ENCODE data around the gene OPN1SW. TPM values are rescaled to one million over a fixed set of nuclear protein-coding genes. Genes with fewer than 3 reads are reported as not detected.

Gene OPN1SW
- total RNA-seq, 2 donors from 2014 or later = not detected

- peak; percentile 97 for DNase-seq
Measured at GRCh38 chr7:128739048-128739962, 36.3 kb downstream of the OPN1SW start, which contains the start of gene CALU. TSS of gene CALU (plus strand) at chr7:128739359. CDS start at chr7:128748584, 9,225 bp downstream.

GRCh38 chr7:128738570-128739047, 37.0 kb downstream of the OPN1SW start:
- TF ChIP-seq CTCF (IDR thresholded peaks at IDR 0.05) = no peak
- TF ChIP-seq POLR2A (IDR thresholded peaks at IDR 0.05) = no peak
- peak; percentile 17 for ATAC-seq
- peak overlapping the region; percentile 20 to 96 for H3K4me3 ChIP-seq
- peaks cover 36% of the 10 kb centered on the region for H3K4me1 ChIP-seq
- H3K27ac ChIP-seq = peak overlapping the region; percentile 79 to 93 (median 89)
- WGBS, 2 donors = 0 to 5% methylated on average over 8 of the region's 8 CpGs
- H3K9me3 ChIP-seq = no peaks in the 10 kb centered on the region
- H3K36me3 ChIP-seq (replicated peaks in 1 of 2; ENCODE audit: insufficient read depth in 1 of 2, low read depth in 2 of 2) = no peaks in the 10 kb centered on the region
- DNase-seq = no peak
- no peaks in the 10 kb centered on the region for H3K27me3 ChIP-seq
- intact Hi-C loops (cut with DNase I) = no loop called here

More at GRCh38 chr7:128739048-128739962, 36.3 kb downstream of the OPN1SW start, which contains the start of gene CALU:
- intact Hi-C loops (cut with DNase I) = no loop called here
- Histone ChIP-seq H3K9me3 (no peaks in the 10 kb centered on the region), H3K27ac (peak within 1 kb of the TSS; percentile 79 to 93 (median 89)), H3K36me3 (replicated peaks in 1 of 2; ENCODE audit: insufficient read depth in 1 of 2, low read depth in 2 of 2) (no peaks in the 10 kb centered on the region), H3K27me3 (no peaks in the 10 kb centered on the region), H3K4me1 (peaks cover 42% of the 10 kb centered on the region), H3K4me3 (peak within 1 kb of the TSS; percentile 90 to 96)
- peak; percentile 99 for ATAC-seq
- 0% methylated on average over 36 to 74 of the region's 74 CpGs for WGBS, 2 donors
- peak in 1 of 7 experiments; percentile 1 for TF ChIP-seq CTCF (IDR thresholded peaks at IDR 0.05)
- TF ChIP-seq POLR2A (IDR thresholded peaks at IDR 0.05) = peak; percentile 71 to 91 (median 88)

GRCh38 chr7:128737867-128738385, 37.7 kb downstream of the OPN1SW start:
- 25 to 26% methylated on average over 1 of the region's 1 CpG for WGBS, 2 donors
- peak overlapping the region in 2 of 4 donors; percentile 85 to 93 for H3K27ac ChIP-seq
- ATAC-seq (no peak), DNase-seq (no peak)
- intact Hi-C loops (cut with DNase I) = no loop called here
- no peaks in the 10 kb centered on the region for H3K9me3 ChIP-seq
- no peak overlapping the region for H3K4me3 ChIP-seq
- no peaks in the 10 kb centered on the region for H3K36me3 ChIP-seq (replicated peaks in 1 of 2; ENCODE audit: insufficient read depth in 1 of 2, low read depth in 2 of 2)
- no peaks in the 10 kb centered on the region for H3K27me3 ChIP-seq
- peaks cover 32% of the 10 kb centered on the region for H3K4me1 ChIP-seq
- TF ChIP-seq CTCF (IDR thresholded peaks at IDR 0.05) (no peak), POLR2A (IDR thresholded peaks at IDR 0.05) (no peak)

GRCh38 chr7:128737441-128737840, 38.2 kb downstream of the OPN1SW start:
- WGBS, 2 donors = 95 to 96% methylated on average over 4 of the region's 4 CpGs
- ATAC-seq (no peak), DNase-seq (no peak)
- intact Hi-C loops (cut with DNase I) = no loop called here
- Histone ChIP-seq H3K27me3 (no peaks in the 10 kb centered on the region), H3K27ac (no peak overlapping the region), H3K4me1 (peaks cover 31% of the 10 kb centered on the region), H3K9me3 (no peaks in the 10 kb centered on the region), H3K36me3 (replicated peaks in 1 of 2; ENCODE audit: insufficient read depth in 1 of 2, low read depth in 2 of 2) (no peaks in the 10 kb centered on the region), H3K4me3 (no peak overlapping the region)
- TF ChIP-seq CTCF (IDR thresholded peaks at IDR 0.05) = no peak
